KMS-11 (cell line): ENCODE measurements around the gene EVL.

Experiments used
- H2AFZ ChIP-seq: fragments of 200-600 bp; sonication (generic); 2 replicates; pipeline ENCODE4 v1.6.1; 2016; ENCODE audit warnings: antibody characterized with exemption, mixed run types, low read depth
- H3K27ac ChIP-seq: fragments of 200-600 bp; sonication (generic); 2 replicates; pipeline ENCODE4 v1.6.1; 2016; ENCODE audit warnings: mild to moderate bottlenecking, mixed run types
- H3K27me3 ChIP-seq: fragments of 200-600 bp; sonication (generic); 2 replicates; pipeline ENCODE4 v1.6.1; 2017; ENCODE audit warnings: mild to moderate bottlenecking, low read depth, mixed run types, moderate library complexity; ENCODE audit not compliant: insufficient read depth
- H3K36me3 ChIP-seq: fragments of 200-600 bp; sonication (generic); 2 replicates; pipeline ENCODE4 v1.6.1; 2017; ENCODE audit warnings: mild to moderate bottlenecking, mixed run types; ENCODE audit not compliant: insufficient read depth
- H3K4me1 ChIP-seq: fragments of 200-600 bp; sonication (generic); 2 replicates; pipeline ENCODE4 v1.6.1; 2016; ENCODE audit warnings: mild to moderate bottlenecking, low read depth, mixed run types; ENCODE audit not compliant: poor library complexity, severe bottlenecking
- H3K4me2 ChIP-seq: fragments of 200-600 bp; sonication (generic); 2 replicates; pipeline ENCODE4 v1.7.0; 2016; ENCODE audit warnings: mild to moderate bottlenecking, mixed run types
- H3K4me3 ChIP-seq: fragments of 200-600 bp; sonication (generic); IDR thresholded peaks from 2 replicates; pipeline ENCODE4 v1.6.1; 2017; ENCODE audit warnings: low read depth, low read length, mixed read lengths; ENCODE audit not compliant: insufficient read depth
- H3K79me2 ChIP-seq: fragments of 200-600 bp; sonication (generic); 2 replicates; pipeline ENCODE4 v1.6.1; 2016; ENCODE audit warnings: low read depth, mixed run types; ENCODE audit not compliant: insufficient read depth
- H3K9ac ChIP-seq: fragments of 200-600 bp; sonication (generic); 2 replicates; pipeline ENCODE4 v1.6.1; 2016; ENCODE audit warnings: mild to moderate bottlenecking, mixed run types
- H4K20me1 ChIP-seq: fragments of 200-600 bp; sonication (generic); 2 replicates; pipeline ENCODE4 v1.6.1; 2016; ENCODE audit warnings: mild to moderate bottlenecking, mixed run types; ENCODE audit not compliant: insufficient read depth
- CTCF ChIP-seq: fragments of 200-600 bp; sonication (generic); conservative IDR thresholded peaks from 2 replicates; pipeline ENCODE4 v1.6.1; 2017; ENCODE audit warnings: low read depth, mild to moderate bottlenecking, antibody characterized with exemption, low read length, moderate library complexity, mixed read lengths

Gene EVL

GRCh38 chr14:100067971-100068959, 3.0 kb downstream of the EVL start:
- no peak overlapping the region for H3K4me2 ChIP-seq
- H3K9ac ChIP-seq, result no peak overlapping the region
- H2AFZ ChIP-seq, result no peak overlapping the region

GRCh38 chr14:100069161-100069800, 4.1 kb downstream of the EVL start:
- no peak overlapping the region for H3K4me2 ChIP-seq
- H3K79me2 ChIP-seq, result no peaks in the 10 kb centered on the region
- H3K4me3 ChIP-seq, result no peak overlapping the region
- no peak overlapping the region for H3K27ac ChIP-seq
- no peaks in the 10 kb centered on the region for H3K27me3 ChIP-seq
- H3K4me1 ChIP-seq, result peaks cover 14% of the 10 kb centered on the region
- no peak for TF ChIP-seq CTCF
- no peaks in the 10 kb centered on the region for H4K20me1 ChIP-seq
- H3K36me3 ChIP-seq, result no peaks in the 10 kb centered on the region
- no peak overlapping the region for H3K9ac ChIP-seq
- no peak overlapping the region for H2AFZ ChIP-seq

More at GRCh38 chr14:100067971-100068959, 3.0 kb downstream of the EVL start:
- H3K36me3 ChIP-seq, result no peaks in the 10 kb centered on the region
- H3K79me2 ChIP-seq, result no peaks in the 10 kb centered on the region
- TF ChIP-seq CTCF, result no peak
- H3K4me1 ChIP-seq, result peaks cover 20% of the 10 kb centered on the region
- H3K4me3 ChIP-seq, result no peak overlapping the region
- H4K20me1 ChIP-seq, result no peaks in the 10 kb centered on the region
- no peaks in the 10 kb centered on the region for H3K27me3 ChIP-seq
- no peak overlapping the region for H3K27ac ChIP-seq

- no peaks in the 10 kb centered on the region for H3K27me3 ChIP-seq
- H3K9ac ChIP-seq, result no peak overlapping the region
- H2AFZ ChIP-seq, result no peak overlapping the region
- H3K4me3 ChIP-seq, result no peak overlapping the region
- H3K4me2 ChIP-seq, result no peak overlapping the region
- H3K27ac ChIP-seq, result no peak overlapping the region
- no peaks in the 10 kb centered on the region for H3K79me2 ChIP-seq
- H3K4me1 ChIP-seq, result peaks cover 4% of the 10 kb centered on the region
- H3K36me3 ChIP-seq, result no peaks in the 10 kb centered on the region
- no peak for TF ChIP-seq CTCF
- H4K20me1 ChIP-seq, result no peaks in the 10 kb centered on the region
These were observed 5.1 kb downstream of the EVL start for GRCh38 chr14:100070310-100070709.

- no peak overlapping the region for H3K4me2 ChIP-seq
- TF ChIP-seq CTCF, result no peak
- no peak overlapping the region for H3K4me3 ChIP-seq
- H3K27me3 ChIP-seq, result no peaks in the 10 kb centered on the region
- no peaks in the 10 kb centered on the region for H3K36me3 ChIP-seq
- no peaks in the 10 kb centered on the region for H3K4me1 ChIP-seq
- H4K20me1 ChIP-seq, result no peaks in the 10 kb centered on the region
- no peak overlapping the region for H2AFZ ChIP-seq
- H3K79me2 ChIP-seq, result no peaks in the 10 kb centered on the region
- no peak overlapping the region for H3K9ac ChIP-seq
- no peak overlapping the region for H3K27ac ChIP-seq
These were observed 6.3 kb downstream of the EVL start for GRCh38 chr14:100071545-100071944.
